ENCODE data around the gene PKP4.

Gene PKP4

DNA sequence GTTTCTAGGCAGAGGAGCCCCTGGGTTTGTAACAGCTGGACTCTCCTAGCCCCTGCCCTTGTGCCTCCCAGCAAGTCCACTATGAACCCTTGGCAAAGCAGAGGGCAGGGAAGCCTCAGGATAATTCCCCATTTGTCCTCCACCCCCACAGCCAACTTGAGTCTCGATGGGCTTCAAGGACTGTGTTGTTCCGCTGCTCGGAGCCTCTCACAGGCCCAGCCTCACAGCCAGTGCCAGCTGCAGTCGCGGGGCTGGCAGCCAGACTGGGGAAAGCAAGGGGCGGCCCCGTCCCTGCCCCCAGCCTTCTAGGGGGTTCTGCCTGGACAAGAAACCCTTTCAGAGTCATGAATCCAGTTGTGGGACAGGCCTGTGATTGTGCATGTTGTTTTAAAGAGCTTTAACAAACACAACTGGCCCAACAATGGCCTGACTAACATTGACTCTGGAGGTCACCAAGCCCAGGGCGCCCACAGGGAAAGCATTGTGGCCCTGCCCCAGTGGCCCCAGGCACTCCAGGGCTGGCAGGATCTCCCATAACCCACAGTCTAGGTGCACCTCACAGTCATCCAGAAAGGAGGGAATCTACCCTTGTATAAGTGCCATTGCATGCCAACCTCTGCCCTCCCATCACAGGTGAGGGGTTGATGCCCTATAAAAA is 266.6 kb downstream of the PKP4 start:
- DNase-seq = no peak

DNA sequence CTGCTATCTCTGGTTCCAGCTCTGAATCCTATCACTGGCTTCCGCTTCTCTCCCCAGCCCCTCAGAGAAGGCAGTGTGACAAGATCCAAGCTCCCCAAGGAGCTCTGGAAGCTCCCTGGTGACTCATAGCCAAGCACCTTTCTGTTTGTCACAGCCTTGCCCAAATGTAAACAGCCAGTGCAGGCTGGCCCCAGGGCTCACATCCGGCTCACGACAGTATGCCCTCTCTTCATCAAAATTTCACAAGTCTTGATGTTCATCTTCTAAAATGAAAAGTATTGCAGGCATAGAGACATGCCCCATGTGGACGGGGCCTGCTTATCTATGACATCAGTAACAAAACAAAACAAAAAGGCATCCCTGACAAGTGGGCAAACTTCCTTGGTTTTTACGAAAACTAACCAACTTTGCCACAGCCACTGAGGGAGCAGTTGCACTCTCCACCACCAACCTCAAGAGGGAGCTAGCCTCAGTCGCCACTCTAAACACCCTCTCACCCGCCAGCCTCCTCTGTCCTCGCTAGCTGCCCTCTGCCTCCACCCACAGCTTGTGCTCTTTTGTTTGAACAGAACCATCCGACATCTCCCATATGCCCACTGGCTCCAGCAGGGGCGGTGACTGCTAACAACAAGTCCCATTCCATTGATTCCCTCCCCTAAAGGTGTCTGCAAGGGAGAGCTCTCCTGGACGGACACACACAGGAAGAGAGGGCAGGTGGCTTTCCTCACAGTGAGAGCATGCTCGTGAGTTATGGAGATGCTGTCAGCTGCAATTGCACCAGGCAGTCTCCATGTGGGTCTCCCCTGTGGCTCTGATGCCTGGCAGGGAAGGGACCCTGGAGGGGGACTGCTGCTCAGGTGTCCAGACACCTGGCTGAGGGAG is 267.4 kb downstream of the PKP4 start:
- DNase-seq = peak; percentile 39

DNA sequence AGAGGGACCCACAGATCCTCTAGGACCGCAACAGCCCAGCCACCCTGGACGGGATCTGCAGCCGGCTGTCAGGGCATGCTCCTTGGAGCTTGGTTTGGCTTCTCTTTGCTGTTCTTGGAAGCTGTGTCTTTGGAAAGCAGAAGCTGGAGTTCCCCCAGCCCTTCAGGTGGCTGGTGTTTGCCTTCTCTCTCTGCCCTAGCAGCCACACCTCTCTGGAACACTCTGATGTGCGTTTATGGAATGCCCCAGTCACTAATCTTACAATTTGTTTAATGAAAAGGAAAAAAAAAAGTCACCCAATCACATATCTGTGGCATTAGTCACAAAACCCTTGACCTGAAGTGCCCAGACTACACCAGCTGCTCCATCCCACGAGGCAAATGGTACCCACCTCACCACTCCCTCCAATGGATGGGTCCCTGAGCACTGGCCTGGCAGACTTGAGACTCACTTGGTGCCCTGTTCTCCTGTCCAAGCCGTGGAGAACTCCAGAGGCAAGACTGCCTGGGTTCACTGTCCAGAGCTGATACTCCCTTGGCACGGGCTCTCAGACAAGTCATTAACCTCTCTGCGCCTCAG is 268.1 kb downstream of the PKP4 start:
- DNase-seq = no peak

DNA sequence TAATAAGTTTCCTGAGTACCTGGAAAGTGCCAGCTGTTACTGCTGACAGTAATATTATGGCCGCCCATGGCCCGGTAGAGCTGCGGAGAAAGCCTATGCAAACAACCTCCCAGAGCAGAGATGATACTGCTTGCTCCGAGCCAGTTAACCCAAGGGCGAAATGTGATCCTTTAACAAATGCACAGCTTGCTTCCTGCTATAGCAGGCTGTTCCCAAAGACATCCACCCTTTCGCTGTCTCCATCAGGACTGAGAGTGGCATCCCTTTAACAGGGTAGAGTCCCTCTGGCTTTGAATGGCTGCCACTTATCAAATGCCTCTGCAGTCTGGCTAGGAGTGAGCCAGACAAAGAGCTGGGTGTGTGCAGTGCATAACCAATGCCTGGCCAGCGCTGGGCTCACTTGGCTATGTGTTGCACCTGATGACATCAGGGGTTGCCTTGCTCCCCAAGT is 268.7 kb downstream of the PKP4 start:
- DNase-seq = peak; percentile 15

- no peak for DNase-seq
Measured at GRCh38 chr2:158726911-158727592, 270.3 kb downstream of the PKP4 start.

DNA sequence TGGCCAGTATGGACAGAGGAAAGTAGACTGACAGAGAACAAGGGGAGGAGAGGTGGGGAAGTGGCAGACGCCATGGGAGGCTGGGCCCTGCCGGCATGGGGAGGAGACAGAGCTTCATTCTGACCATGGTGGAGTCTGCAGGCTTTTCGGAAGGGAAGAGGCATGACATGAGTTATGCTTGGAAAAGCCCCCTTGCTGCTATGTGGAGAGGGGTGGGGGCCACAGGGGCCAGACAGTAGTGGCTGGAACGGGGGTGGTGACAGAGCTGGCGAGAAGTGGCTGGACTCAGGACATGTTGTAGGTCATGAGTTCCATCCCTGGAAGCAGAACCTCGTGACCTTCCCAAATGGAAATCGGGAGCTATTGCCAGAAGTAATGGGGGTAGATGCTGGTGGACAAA is 271.7 kb downstream of the PKP4 start:
- DNase-seq = no peak

GRCh38 chr2:158729451-158729850 is 272.7 kb downstream of the PKP4 start:
- no peak for DNase-seq

DNA sequence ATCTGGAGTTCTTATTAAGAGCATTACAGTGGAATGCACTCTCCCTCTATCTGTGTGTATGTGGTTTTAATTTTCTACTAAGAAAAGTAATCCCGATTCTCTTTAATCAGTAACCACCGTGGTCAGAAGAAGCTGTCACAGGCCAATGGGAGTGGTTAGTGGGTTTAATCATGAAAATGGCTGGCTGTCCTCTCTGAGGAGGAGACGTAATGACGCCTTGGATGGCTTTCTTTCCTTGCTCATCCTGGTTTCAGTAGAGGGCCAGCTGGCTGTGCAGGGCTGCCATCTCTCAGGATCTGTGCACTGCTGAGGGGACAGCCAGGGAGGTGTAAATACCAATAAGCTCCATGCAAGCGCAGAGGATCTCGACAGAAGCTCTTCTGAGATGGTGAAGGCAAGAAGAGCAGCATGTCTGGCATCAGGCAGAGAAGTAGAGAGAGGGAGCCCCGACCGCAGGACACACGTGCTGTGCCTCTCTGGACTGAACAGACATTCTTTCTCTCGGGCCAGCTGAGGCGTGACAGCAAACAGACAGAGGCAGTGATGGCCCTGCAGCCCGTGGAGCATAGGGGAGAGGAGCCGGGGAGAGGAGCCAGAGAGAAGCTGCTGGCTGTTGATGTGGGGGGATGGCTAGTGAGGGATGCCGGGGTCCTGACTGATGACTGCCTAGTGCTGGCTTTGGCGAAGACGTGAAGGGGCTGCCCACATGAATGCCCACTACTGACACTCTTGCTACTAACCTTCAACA is 273.3 kb downstream of the PKP4 start:
- DNase-seq = no peak

DNA sequence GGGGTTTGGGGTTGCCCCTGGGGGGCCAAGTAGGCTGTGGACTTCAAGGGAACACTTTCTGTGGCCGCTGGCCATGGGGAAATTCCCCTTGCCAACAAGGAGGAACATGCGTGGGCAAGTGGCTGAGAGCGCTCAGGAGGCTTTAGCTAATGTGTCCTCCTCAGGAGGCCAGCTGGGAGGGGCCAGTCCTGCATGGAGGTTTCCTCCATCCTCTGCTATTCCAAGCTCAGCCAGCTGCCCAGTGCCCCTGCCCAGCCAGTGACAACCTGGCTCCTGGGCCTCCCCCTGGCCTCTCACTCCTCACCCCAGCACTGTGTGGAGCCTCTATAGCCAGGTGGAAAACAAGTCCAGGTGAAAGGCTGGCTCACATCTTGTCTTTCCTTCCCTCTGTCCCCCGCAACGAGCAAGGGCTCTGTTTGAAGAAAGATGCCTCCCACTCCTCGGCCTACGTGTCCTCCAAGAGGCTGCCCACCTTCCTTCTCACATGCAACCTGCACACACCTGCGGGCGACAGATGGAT is 273.9 kb downstream of the PKP4 start:
- no peak for DNase-seq

- no peak for DNase-seq
Measured at GRCh38 chr2:158731386-158731785, 274.6 kb downstream of the PKP4 start.

Measured in NCI-H2107 (cell line).